ENCODE measurements around the gene PES1. TPM values are rescaled to one million over a fixed set of nuclear protein-coding genes. Genes with fewer than 3 reads are reported as not detected.
"Not testable (repeated sequence)": the region's sequence is repeated elsewhere in the genome, so short reads cannot be mapped to it uniquely, and the experiment has no call there.

PES1 gene
- polyA plus RNA-seq, 1 experiment, result 109 TPM

- Histone ChIP-seq H3K4me3 (ENCODE audit: low read depth, low read length) (no peak overlapping the region), H3K27me3 (ENCODE audit: control insufficient read depth, insufficient read depth, low read length) (peaks cover 2% of the 10 kb centered on the region; the same call in 1 of the 2 replicates), H3K36me3 (ENCODE audit: control insufficient read depth, insufficient read depth, low read length) (no peaks in the 10 kb centered on the region)
- TF ChIP-seq CTCF (IDR thresholded peaks at IDR 0.05; ENCODE audit: insufficient read depth, low read depth, low read length), result no peak
- DNase-seq (ENCODE audit: low read depth), result no peak
- CTCF ChIA-PET, result no interaction called here
- POLR2A ChIA-PET, result interaction anchor here (0.6 kb wide), 2 partner anchors 21 to 191 kb away, joined by 3 read pairs; no protein-coding TSS in a partner anchor
Measured at GRCh38 chr22:30598986-30599385, 7.3 kb upstream of the PES1 start.

GRCh38 chr22:30596886-30597285 lies 5.2 kb upstream of the PES1 start:
- ChIA-PET CTCF (interaction anchor here (1.4 kb wide), 1 partner anchor 9 kb away, joined by 5 read pairs; no protein-coding TSS in a partner anchor), POLR2A (no interaction called here)
- no peaks in the 10 kb centered on the region for H3K36me3 ChIP-seq (ENCODE audit: control insufficient read depth, insufficient read depth, low read length)
- no peak for TF ChIP-seq CTCF (IDR thresholded peaks at IDR 0.05; ENCODE audit: insufficient read depth, low read depth, low read length)
- peaks cover 7% of the 10 kb centered on the region for H3K27me3 ChIP-seq (ENCODE audit: control insufficient read depth, insufficient read depth, low read length)
- H3K4me3 ChIP-seq (ENCODE audit: low read depth, low read length), result no peak overlapping the region
- DNase-seq (ENCODE audit: low read depth), result no peak

- CTCF ChIA-PET, result no interaction called here
Measured at GRCh38 chr22:30596199-30596598, 4.5 kb upstream of the PES1 start.

GRCh38 chr22:30592360-30592713 lies 627 bp upstream of the PES1 start:
- H3K4me3 ChIP-seq (ENCODE audit: low read depth, low read length), result peak overlapping the region; percentile 32
- not testable (repeated sequence) for DNase-seq (ENCODE audit: low read depth); H3K27me3 ChIP-seq (ENCODE audit: control insufficient read depth, insufficient read depth, low read length)
- CTCF ChIA-PET, result interaction anchor here (1.0 to 2.8 kb wide), 3 partner anchors 8 to 14 kb away, joined by 3 to 15 read pairs (median 11); partner anchors contain the start of gene TCN2
- POLR2A ChIA-PET, result interaction anchor here (1.0 kb wide), 1 partner anchor 10 kb away, joined by 3 read pairs; no protein-coding TSS in a partner anchor
- H3K36me3 ChIP-seq (ENCODE audit: control insufficient read depth, insufficient read depth, low read length), result peaks cover 14% of the 10 kb centered on the region

More at GRCh38 chr22:30596199-30596598, 4.5 kb upstream of the PES1 start:
- DNase-seq (ENCODE audit: low read depth), result no peak
- no peak for TF ChIP-seq CTCF (IDR thresholded peaks at IDR 0.05; ENCODE audit: insufficient read depth, low read depth, low read length)
- H3K27me3 ChIP-seq (ENCODE audit: control insufficient read depth, insufficient read depth, low read length), result peaks cover 7% of the 10 kb centered on the region
- H3K36me3 ChIP-seq (ENCODE audit: control insufficient read depth, insufficient read depth, low read length), result no peaks in the 10 kb centered on the region
- no peak overlapping the region for H3K4me3 ChIP-seq (ENCODE audit: low read depth, low read length)
- POLR2A ChIA-PET, result no interaction called here

GRCh38 chr22:30591191-30591587 lies 521 bp downstream of the PES1 start:
- TF ChIP-seq CTCF (IDR thresholded peaks at IDR 0.05; ENCODE audit: insufficient read depth, low read depth, low read length), result no peak
- DNase-seq (ENCODE audit: low read depth), result no peak
- CTCF ChIA-PET, result interaction anchor here (2.8 kb wide), 1 partner anchor 15 kb away, joined by 11 read pairs; the partner anchor contains the start of gene TCN2
- H3K4me3 ChIP-seq (ENCODE audit: low read depth, low read length), result peak overlapping the region; percentile 83
- peaks cover 7% of the 10 kb centered on the region for H3K27me3 ChIP-seq (ENCODE audit: control insufficient read depth, insufficient read depth, low read length)
- H3K36me3 ChIP-seq (ENCODE audit: control insufficient read depth, insufficient read depth, low read length), result peaks cover 23% of the 10 kb centered on the region
- POLR2A ChIA-PET, result interaction anchor here (1.0 kb wide), 1 partner anchor 9 kb away, joined by 3 read pairs; no protein-coding TSS in a partner anchor

GRCh38 chr22:30586414-30586813 lies 5.3 kb downstream of the PES1 start:
- Histone ChIP-seq H3K4me3 (ENCODE audit: low read depth, low read length) (no peak overlapping the region), H3K36me3 (ENCODE audit: control insufficient read depth, insufficient read depth, low read length) (peaks cover 61% of the 10 kb centered on the region), H3K27me3 (ENCODE audit: control insufficient read depth, insufficient read depth, low read length) (no peaks in the 10 kb centered on the region)
- ChIA-PET POLR2A (no interaction called here), CTCF (no interaction called here)
- TF ChIP-seq CTCF (IDR thresholded peaks at IDR 0.05; ENCODE audit: insufficient read depth, low read depth, low read length), result no peak
- DNase-seq (ENCODE audit: low read depth), result no peak

Data from BJ (cell line).